Immature natural killer cell (primary cell): ENCODE results near the gene PLA2R1. TPM values are rescaled to one million over a fixed set of nuclear protein-coding genes. Genes with fewer than 3 reads are reported as not detected.
A peak's percentile ranks its signal among the peaks of the same experiment; 100 is the strongest.

Source experiments
- DNase-seq, 3 donors: peaks; one replicate each; pipeline ENCODE4 v3.0.0; 2022; ENCODE audit warnings: mixed read lengths in 1 of 3
- H3K27ac Mint-ChIP-seq, 6 donors: one replicate each; pipeline ENCODE4 v1.8.0; 2020; ENCODE audit warnings: mixed read lengths in 6 of 6, mild to moderate bottlenecking in 5 of 6, inconsistent platforms in 4 of 6, moderate library complexity in 3 of 6
- H3K27me3 Mint-ChIP-seq, 3 donors: one replicate each; pipeline ENCODE4 v1.8.0; 2020 to 2021; ENCODE audit warnings: low read depth in 3 of 3, mild to moderate bottlenecking in 3 of 3, mixed read lengths in 3 of 3, moderate library complexity in 3 of 3, inconsistent platforms in 1 of 3
- H3K36me3 Mint-ChIP-seq, 3 donors: one replicate each; pipeline ENCODE4 v1.8.0; 2020; ENCODE audit warnings: mixed read lengths in 3 of 3, inconsistent platforms in 2 of 3, mild to moderate bottlenecking in 2 of 3
- H3K4me1 Mint-ChIP-seq, 2 donors: one replicate each; pipeline ENCODE4 v1.8.0; 2020; ENCODE audit warnings: inconsistent platforms in 2 of 2, mild to moderate bottlenecking in 2 of 2, mixed read lengths in 2 of 2, moderate library complexity in 1 of 2
- H3K4me3 Mint-ChIP-seq, 5 donors: one replicate each; pipeline ENCODE4 v1.8.0; 2020; ENCODE audit warnings: mild to moderate bottlenecking in 5 of 5, mixed read lengths in 5 of 5, inconsistent platforms in 3 of 5, moderate library complexity in 3 of 5
- H3K9me3 Mint-ChIP-seq, 6 donors: one replicate each; pipeline ENCODE4 v1.8.0; 2020; ENCODE audit warnings: mild to moderate bottlenecking in 6 of 6, mixed read lengths in 6 of 6, inconsistent platforms in 4 of 6, moderate library complexity in 3 of 6
- polyA plus RNA-seq, 3 donors: library from polyadenylated mRNA; unstranded; fragments of 300-500 nt; fragmentation: Illumina TruSeq; gene quantifications; one replicate each; pipeline ENCODE4 v1.2.3, GENCODE V29; 2021

PLA2R1 gene
- polyA plus RNA-seq, 3 donors from 2014 or later = not detected

DNA sequence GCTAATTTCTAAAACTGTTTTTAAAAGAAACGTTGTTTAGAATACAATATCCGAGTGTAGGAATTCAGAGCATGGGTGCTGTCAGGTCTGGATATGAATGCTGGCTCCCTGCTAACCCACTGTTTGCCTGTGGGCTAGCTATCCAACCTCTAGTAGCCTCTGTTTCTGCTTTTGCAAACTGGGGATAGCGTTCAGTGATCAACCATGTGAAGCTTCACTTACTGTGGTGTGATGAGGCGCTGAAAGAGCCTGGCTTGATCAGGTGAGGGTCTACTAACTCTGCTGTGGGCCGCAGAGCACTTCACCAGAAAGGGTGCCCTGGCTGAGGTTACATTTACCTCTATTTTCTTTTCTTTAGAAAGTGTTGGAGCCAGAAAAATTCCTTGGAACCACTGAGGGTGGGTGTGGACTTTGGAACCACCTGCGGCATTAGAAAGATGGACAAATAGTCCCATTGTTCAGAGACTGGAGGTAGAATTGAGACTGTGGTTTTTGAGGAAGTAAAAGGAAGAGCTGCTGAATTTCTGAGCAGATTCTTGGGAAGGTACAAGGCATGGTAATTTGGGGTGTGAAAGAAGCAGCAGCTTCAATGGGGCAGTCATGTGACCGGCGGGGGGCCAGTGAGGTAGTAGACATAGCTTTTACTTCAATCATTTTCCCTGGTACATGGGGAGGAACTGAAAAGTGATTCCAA is 168.1 kb downstream of the PLA2R1 start:
- Mint-ChIP-seq H3K27ac (peak overlapping the region in 2 of 6 donors; percentile 2 to 41), H3K4me3 (no peak overlapping the region), H3K27me3 (peaks cover 0 to 2% (median 0%) of the 10 kb centered on the region in 3 donors), H3K4me1 (peaks cover 2 to 31% of the 10 kb centered on the region in 2 donors), H3K9me3 (no peaks in the 10 kb centered on the region), H3K36me3 (peaks cover 11 to 28% (median 22%) of the 10 kb centered on the region in 3 donors)
- no peak for DNase-seq

DNA sequence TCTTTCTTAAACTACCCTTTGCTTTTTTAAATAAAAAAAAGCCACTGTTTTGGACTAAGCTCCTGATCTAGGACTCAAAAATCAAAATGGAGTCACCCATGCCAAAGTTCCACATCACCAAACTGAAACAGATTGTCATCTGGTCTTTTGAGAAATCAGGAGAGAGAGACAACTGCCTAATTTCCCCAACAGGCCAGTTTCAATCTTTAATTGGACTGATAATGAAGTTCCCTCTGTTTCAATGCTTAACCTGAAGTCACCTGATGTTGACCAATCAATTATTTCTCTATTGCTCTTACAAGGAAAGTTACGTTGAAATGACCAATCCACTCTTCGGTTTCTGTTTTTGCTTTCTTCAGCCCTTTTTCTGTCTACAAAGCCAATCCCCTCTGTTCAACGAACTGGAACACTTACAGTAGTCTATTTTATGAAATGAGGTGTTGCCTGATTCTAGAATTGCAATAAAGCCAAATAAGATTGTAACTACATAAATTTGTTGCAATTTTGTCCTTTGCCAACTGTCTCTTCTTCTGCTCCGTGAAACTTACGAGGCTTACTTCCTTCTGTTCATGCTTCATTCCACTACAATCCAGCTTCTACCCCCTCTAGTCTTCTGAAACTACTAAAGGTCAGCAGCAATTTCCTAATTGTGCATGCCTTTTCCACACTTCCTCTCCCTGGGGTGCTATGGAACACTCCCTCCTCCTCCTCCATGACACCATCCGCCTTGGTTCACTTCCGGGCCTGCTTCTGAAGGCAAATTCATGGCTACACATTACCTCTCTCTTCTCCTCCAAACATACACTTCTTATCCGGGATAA is 169.2 kb downstream of the PLA2R1 start:
- Mint-ChIP-seq H3K9me3 (no peaks in the 10 kb centered on the region), H3K4me3 (no peak overlapping the region), H3K27me3 (peaks cover 0 to 2% (median 0%) of the 10 kb centered on the region in 3 donors), H3K27ac (peak overlapping the region in 1 of 6 donors; percentile 41), H3K36me3 (peaks cover 14 to 32% (median 19%) of the 10 kb centered on the region in 3 donors), H3K4me1 (peaks cover 2 to 28% of the 10 kb centered on the region in 2 donors)
- no peak for DNase-seq

DNA sequence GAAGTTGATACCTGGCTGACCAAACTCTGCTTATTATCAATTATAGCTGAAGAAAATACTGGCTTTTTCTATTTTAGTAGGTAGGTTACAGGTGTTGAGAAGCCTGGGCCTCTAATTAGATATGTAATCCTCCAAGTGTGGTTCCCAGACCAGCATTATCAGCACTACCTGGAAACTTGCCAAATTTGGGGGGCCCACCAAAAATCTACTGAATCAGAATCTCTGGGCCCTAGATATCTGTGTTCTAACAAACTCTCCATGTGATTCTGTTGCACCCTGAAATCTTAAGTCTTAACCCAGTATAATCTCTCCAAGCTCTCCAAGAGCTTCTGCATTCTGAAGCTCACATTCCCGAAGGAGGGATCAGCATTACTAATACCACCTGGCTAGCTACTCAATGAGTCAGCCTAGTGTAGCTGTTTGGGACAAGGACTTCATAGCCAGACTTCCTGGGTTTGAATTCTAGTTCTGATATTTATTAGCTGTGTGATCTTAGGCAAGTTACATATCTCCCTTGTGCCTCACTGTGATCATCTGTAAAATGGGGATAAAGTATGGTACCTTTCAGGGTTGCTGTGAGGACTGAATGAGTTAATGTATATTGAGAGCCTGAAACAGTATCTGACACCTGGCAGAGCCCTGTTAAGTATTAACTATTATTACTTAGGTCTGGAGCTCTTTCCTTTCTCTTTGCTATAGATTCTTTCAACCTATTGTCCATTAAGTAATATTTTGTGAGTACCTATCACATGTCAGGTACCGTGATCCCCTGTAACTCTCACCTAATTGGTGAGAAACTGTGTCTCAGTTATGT is 170.3 kb downstream of the PLA2R1 start:
- H3K27me3 Mint-ChIP-seq = peaks cover 0 to 2% (median 0%) of the 10 kb centered on the region in 3 donors
- peaks cover 2 to 17% of the 10 kb centered on the region in 2 donors for H3K4me1 Mint-ChIP-seq
- H3K9me3 Mint-ChIP-seq = no peaks in the 10 kb centered on the region
- DNase-seq = no peak
- peaks cover 14 to 33% (median 22%) of the 10 kb centered on the region in 3 donors for H3K36me3 Mint-ChIP-seq
- no peak overlapping the region for H3K27ac Mint-ChIP-seq
- no peak overlapping the region for H3K4me3 Mint-ChIP-seq

DNA sequence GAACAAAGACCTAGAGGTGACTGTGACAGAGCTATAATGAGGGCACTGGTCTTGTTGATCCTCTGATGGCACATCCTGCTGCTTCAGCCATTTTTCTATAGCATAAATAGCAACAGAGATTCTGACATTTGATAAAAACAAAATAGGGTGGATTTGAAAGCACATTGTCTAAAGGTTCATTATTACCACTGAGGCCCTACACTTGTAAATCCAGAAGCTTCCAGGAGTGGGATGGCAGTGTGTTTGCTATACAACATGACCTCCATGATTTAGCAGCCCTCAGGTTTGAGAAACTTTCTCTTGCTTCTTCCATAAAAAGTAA is 171.2 kb downstream of the PLA2R1 start:
- Mint-ChIP-seq H3K9me3 (no peaks in the 10 kb centered on the region), H3K4me1 (peaks cover 2 to 15% of the 10 kb centered on the region in 2 donors), H3K27me3 (peaks cover 0 to 2% (median 0%) of the 10 kb centered on the region in 3 donors), H3K4me3 (no peak overlapping the region), H3K36me3 (peaks cover 14 to 38% (median 26%) of the 10 kb centered on the region in 3 donors), H3K27ac (no peak overlapping the region)
- no peak for DNase-seq

DNA sequence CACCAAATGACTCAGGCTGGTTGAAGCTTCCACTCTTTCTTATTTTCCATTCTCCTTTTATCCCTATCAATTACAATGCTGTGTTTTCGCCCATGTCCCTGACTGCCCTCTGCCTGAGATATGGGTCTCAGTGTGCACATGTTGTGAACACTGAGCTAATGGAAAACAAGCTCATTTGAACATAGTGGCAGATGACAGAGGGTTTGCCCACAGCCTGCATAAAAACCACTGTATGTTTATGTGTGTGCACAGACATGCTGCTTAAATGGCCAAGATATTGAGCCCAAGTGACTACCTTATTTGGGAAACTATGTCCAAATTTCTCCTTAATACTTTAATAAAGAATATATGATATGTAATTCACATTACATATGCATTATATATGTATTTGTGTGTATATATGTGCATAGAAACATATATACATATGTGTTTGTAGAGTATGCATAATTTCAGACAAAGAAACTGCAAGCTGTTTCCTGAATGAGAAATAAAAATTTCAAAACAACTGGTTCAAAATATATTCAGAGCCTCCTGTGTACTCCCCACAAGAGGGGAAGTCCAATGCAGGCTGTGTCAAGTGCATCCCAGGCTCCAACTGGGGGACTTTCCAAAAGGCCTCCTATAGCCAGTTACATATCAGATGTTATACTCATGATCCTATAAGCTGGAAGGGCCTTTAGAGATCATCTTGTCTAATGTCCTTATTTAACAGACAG is 171.7 kb downstream of the PLA2R1 start:
- Mint-ChIP-seq H3K9me3 (no peaks in the 10 kb centered on the region), H3K36me3 (peaks cover 14 to 42% (median 26%) of the 10 kb centered on the region in 3 donors), H3K27me3 (peaks cover 0 to 2% (median 0%) of the 10 kb centered on the region in 3 donors), H3K4me1 (peaks cover 2 to 15% of the 10 kb centered on the region in 2 donors), H3K4me3 (no peak overlapping the region), H3K27ac (no peak overlapping the region)
- no peak for DNase-seq

DNA sequence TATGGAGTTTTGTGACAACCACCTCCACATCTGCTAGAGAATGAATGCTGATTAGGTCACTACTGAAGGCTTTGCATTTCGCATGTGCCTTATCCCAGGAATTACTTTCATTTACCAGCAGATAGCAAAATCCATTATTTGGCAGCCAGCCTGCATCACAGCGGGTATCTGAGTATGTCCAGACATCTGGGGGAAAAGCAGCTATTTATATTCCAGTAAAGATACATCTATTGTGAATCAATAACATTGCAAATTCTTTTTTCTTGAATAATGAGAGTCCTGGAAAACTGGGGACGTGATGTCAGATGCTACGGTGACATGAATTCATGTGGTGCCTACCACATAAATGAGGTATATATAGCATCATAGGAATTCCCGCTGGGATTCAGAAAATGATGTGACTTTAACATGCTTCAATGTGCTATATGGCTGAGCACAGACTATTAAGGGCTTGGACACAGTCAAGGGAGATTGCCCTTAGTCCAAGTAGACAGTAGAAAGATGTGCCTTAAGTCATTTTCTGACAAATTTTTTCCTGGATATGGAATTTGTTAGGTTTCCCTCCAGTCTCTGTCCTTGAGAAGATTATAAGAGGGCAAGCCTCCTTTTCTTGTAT is 180.2 kb downstream of the PLA2R1 start:
- peaks cover 36 to 69% (median 38%) of the 10 kb centered on the region in 3 donors for H3K36me3 Mint-ChIP-seq
- H3K27me3 Mint-ChIP-seq = peaks cover 0 to 2% (median 2%) of the 10 kb centered on the region in 3 donors
- no peaks in the 10 kb centered on the region for H3K4me1 Mint-ChIP-seq
- no peak for DNase-seq
- no peaks in the 10 kb centered on the region for H3K9me3 Mint-ChIP-seq
- H3K27ac Mint-ChIP-seq = no peak overlapping the region
- no peak overlapping the region for H3K4me3 Mint-ChIP-seq

Other genes with a start within 250 kb of the PLA2R1 start
- 10 to 100 TPM; 28.2 to 46.7 (median 39.7) TPM for gene LY75, start 157.9 kb downstream of the PLA2R1 start, polyA plus RNA-seq
- gene ITGB6, start 137.7 kb upstream of the PLA2R1 start, polyA plus RNA-seq = not detected